Fibroblast of skin of right biceps (primary cell): Measurements from ENCODE around the gene DIO3.

Source experiments
- DNase-seq: peaks from one replicate; pipeline ENCODE4 v3.0.0-alpha.2; 2013

The DIO3 gene

DNA sequence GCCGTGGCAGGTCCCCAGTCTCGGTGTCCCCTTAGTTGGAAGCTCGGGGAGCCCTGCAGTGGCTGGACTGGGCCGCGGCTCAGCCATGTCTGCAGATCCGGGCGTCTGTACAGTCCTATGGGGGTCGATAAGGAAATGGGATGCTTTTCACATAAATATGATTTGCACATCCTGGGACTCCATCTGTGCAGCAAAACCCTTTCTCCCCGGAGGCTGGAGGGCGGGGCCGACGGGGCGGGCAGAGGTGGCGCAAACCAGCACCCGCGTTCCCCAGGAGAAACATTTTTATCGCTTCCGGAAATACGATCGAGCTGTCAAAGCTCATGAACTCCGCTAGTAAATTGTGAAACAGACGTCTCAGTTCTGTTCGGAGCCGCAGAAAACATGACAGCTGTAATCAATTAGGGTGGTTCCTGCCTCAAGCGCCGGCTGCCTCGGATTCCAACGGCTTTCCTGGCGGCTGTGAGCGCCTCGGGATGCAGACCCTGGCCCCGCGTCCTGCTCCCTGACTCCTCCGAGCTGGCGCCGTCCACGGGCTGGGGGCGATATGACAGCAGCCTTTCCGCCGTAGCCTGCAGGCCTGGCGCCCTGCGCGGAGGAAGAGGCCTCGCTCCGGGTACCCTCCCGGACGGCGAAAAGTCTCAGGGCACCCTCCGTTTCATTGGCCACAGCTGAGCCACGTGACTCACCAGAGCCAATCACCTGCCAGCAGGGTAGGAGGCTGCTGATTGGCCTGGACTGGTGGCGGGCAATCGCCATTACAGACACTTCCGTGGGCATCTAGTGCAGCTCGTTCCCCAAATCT lies 23.0 kb downstream of the DIO3 start:
- DNase-seq: peak; percentile 86

DNA sequence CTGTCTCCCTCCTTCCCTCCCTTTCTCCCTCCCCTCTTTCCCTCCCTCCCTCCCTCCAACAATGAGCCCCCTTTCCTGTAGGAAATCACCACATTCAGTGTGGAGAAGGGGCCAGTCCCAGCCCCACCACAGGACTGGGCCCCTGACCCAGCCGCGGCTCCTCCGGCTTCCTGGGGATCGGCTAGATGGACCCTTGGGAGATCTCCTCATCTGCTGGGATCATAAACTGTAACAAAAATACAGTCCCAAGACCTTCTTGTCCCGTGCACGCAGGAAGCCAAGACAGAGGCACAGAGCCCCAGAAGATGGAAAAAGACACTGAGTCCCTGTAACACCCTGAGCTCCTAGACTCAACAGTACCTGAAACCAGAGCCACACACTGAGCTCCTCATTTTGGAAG lies 23.9 kb downstream of the DIO3 start:
- no peak for DNase-seq

DNA sequence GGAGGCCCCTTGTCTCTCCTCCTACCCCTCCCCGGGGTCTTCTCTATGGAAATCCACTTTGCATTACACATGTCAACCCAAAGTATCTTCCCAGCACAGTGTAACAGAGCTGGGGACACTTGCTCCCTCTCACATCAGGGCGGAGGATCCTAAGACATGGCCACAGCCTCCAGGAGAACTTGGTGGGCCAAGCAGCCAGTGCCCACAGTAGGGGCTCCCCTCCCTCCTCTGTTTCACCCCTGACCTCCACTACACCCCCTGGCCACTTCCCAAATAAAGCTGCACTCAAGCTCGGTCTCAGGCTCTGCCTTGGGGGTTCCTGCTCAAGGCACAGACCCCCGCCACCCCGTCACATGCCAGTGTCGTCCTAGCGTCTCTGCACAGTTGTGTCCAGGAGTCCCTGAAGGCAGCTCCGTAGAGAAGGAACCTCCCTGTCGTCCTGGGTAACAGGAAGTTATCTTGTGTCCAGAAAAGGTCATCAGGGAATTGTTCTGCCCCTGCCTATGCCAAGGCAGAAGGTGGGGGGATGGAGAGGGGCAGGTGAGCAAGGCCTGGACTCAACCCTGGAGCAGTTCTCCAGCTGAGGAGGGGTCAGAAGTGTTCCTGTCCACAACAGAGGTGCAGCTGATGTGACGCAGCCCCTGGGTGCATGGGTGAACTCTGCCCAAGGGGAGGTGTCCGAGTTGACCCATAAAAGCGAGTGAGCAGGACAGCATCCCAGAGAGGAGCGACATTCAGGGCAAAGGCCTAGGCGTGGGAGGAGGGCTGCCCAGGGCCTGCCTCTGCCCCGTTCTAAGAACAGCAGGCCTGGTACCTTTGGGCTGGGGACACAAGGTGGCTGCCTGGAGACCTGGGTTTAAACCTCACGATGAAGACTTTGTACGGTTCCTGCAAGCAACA lies 25.5 kb downstream of the DIO3 start:
- DNase-seq: no peak

DNA sequence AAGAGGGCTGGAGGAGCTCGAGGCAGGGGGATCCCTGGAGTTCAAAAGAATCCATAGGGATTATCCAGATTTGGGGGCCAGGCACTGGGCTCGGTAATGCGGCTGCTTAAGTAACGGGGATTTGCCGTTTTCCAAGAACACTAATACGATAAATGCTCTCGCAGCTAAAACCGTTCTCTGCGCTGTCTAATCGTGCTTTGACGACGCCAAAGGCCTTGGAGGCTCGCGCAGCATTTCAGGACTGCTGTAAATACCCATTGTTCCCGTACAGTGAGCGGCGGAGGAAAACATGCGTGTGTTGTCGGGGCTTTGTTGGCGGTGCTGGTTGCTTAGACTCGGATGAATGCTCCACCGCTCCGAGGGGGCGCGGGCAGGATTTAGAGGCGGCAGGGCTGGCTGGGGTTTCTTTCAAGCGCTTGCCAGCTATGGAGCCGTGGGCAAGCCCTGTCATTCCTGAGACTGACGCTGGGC lies 26.2 kb downstream of the DIO3 start:
- DNase-seq: no peak

DNA sequence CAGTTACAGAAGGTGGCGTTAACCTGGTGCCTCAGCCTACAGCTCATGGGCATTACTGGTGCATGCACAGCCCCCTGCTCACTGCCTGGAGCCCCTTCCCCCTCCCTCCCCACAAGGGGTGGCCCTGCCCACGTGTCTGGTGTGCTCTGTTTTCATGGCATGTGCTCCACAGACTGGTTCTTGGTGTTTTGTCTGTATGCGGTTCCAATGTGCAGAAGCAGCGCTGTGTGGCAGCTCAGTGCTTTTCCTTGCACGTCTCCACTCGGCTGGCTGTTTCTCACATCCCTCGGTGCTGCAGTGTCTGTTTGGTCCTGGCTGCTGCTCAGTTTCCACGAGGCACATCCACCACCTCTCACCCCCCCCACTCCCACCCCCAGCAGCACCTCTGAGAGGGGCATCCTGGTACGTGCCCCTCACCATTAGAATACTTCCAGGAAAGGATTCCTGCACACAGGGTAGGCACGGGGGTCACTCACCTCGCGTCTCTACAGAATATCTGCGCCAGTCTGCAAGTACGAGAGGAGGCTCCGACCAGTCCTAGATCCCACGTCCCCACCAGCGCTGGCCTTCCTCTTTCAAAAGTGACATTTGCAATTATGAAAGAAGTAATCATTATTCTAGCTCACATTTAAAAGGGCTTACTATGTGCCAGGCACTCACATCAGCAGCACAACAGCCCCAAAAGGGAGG lies 27.1 kb downstream of the DIO3 start:
- no peak for DNase-seq

DNA sequence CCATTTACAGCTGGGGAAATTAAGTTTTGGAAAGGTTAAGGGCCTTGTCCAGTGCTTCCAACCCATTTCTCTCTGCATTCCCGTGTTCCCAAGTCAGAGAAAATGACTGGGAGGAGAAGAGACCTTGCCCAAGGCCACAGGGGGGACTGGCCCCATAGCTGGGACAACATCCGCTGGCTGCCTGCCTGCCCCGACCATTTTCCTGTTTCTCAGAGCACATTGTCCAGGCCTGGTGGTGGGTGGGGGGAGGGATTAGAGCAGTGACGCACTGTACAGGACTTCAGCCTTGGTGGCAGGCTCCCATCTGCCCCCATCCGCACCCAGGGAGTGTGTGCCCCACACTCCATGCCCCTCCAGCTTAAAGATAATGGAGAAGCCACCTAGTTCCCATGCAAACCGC lies 27.7 kb downstream of the DIO3 start:
- peak; percentile 24 for DNase-seq

DNA sequence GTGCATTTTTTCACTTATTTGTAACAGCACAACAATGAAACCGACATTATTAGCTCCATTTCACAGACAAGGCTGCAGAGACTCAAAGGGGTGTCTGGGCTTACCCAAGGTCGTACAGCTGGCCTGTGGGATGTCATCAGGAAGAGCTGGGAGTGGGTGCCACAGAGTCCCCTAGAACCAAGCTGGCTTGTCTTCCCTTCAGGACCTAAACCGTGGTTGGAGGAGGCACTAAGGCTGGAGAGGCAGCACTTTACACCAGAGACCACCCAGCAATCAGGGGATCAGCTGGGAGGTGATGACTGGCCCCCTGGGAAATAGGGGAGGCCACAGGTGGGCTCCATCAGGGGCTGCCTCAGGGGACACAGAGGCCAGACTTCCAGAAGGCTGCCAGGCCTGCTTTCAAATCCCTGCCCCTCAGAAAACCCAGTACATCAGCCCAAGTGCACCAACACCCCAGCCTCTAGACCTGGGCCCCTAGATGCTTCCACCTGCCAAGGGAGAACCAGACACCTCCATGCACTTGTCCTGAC lies 28.3 kb downstream of the DIO3 start:
- no peak for DNase-seq

DNA sequence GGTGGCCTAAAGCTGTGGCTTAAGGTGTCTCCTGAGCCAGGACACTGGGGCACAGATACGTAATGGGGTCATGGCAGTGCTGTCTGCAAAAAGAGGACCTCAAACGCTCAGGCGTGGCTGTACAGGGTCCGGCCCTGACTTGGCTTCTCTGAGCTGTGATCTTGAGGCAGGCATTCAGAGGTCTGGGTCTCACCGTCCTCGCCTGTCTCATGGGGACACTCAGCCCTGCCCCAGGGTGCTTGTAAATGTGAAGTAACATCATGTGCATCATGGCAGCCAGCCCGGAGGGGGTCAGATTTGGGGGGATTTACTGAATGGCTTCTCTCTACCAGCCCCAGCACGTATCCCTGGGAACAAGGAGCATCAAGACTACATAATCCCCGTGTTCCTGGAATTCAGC lies 28.8 kb downstream of the DIO3 start:
- no peak for DNase-seq

DNA sequence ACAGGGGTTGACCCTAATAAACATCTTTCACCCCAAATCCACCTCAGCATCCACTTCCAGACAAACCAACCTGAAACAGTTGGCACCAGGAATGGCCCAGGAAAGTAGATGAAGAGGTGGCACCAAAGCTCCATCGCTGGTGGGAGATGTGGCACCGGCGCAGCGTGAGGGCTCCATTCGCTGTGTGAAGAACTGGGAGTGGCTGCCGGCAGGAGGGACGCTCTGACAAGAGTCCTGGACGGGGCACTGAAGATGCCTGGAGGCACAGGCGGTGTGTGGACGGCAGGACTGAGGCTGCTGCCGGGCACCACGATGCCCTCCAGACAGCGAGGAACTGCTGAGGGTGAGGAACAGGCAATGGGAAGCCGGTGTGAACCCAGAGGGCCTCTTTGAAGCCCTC lies 29.3 kb downstream of the DIO3 start:
- no peak for DNase-seq

DNA sequence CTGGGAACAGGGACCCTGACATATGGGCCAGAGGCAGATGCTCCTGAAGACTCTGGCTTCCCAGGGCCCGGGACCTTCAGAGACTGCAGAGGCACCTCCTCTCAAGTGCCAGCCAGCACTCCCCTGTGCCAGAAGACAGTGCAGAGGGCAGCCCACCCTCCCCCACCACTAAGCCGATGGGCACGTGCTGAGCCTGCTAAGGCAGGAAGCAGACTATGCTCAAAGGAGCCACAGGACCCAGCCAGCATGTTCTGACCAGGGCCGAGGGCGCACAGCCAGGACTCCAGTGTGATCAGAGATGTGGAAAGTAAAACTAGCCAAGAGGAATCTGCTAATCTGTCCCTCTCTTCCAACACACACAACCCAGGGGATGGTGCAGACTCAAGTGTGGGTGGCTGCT lies 29.8 kb downstream of the DIO3 start:
- DNase-seq: no peak

DNA sequence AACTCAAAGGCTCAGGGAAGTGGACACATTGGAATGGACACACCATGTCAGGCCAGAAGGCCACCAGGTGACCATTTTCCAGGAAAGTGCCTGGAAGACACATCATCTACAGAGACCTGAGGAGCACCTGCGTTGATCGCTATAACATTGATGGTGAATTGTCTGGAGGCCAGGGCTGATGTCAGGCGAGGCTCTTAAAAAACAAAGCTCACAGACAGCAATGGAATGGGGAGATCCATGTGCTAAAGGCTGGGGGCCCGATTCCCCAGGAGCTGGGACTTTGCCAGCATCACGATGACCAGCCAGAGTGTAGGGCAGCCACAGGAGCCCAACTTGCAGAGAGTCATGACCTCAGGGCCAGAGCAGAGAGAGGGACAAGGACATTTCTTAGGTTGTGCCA lies 30.3 kb downstream of the DIO3 start:
- DNase-seq: no peak

DNA sequence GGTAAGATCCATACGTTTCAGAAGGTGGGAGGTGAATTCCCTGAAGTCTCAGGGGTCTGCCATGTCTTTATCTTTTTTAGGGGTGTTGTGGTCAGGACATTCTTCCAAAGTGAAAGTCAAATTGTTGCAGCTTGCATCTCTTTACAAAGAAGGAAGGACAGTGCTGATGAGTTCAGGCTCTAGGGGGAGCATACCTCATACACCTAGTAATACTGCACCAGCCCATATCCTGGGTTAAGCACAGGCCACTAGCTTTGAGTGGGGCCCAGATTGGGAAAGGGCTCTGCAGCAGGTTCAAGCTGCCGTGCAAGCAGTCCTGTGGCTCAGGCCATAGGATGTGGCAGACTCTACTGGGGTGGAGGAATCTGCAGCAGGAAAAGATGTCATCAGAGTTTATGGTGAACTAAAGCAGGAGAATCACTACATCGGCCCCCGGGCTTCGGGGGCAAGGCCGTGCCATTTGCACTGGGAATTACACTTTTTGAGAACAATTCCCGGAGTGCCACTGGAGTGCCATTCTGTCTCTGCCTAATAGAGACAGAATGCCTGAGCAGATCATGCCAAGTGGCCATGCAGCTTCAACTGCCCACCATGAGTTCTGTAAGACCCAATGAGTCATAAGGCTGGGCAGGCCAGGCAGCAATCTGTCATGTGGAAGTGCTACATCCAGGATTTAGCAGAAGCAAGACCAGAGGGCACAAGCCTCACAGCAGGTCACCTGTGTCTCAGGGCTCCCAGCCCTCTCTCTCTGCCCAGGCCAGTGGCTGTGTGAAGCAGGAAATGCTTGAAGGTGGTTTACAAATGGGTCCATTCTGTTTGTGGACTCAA lies 32.3 kb downstream of the DIO3 start:
- DNase-seq: no peak

DNA sequence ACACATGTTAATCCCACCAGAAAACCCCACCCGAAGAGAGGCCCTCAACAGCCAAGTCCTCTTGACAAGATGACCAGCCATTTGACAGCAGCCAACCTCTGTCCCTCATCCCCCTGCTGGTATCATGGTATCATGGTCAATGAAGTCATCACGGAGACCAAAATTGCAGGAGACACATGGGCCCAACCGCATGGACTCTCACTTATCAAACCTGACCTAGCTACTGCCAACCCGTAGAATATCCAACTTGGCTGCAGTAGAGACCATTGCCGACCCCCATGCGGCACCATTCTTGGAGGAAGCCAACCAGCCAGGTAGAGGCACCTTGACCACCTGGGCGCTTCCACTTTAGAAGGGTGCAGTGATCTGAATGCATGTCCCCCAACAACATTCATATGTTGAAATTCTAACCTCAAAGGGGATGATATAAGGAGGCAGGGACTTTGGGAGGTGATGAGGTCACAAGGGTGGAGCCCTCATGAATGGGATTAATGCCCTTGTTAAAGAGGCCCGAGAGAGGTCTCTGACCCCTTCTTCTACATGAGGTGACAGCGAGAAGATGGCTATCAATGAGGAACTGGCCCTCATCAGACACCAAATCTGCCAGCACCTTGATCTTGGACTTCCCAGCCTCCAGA lies 33.3 kb downstream of the DIO3 start:
- DNase-seq: no peak

DNA sequence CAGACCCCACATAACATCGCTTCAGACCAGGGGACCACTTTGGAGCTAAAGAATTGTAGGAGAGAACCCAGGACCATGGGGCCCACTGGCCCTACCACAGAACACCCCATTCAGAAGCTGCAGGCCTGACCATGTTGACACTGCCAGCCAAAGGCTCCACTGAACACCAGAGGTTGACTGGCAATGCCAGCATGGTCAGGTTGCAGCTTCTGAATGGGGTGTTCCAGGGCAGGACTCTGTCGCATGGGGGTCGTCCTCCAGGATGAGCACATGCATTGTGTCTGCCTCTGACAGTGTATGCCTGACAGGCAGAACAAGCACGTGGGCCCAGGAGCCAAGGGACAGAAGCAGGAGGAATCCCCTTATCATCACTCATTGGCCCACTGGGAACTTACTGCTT lies 34.1 kb downstream of the DIO3 start:
- no peak for DNase-seq

DNA sequence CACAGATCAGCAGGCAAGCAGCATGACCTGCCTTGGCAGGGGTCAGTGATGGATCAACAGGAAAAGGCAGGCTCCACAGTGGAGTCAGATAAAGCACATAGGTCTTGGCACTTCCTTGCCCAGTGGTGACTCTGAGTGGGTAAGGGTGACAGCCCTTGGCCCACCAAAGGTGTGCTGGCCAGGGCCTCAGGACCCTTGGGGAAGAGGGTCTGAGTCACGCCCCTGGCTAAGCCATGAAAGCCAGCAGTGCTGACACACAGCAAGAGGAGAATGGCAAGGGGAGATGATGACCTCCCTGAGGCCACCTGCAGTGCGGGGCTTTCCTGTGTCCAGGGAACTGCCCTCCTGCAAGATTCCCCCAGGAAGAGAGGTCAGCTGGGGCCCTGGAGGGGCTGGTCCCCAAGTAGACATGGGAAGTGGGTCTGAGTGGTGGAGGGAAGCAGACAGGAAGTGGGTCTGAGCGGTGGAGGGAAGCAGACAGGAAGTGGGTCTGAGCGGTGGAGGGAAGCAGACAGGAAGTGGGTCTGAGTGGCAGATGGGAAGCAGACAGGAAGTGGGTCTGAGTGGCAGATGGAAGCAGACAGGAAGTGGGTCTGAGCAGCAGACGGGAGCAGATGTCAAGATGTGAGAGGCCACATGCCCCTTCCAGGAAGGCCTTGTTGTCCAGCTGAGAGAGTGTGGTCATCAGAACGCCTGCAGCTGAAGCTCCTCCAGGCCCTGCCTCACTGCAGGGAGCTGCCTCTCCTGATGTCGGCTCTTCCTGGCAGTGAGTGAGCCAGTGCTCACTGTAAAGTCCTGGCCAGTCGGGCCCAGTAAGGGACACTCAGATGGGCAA lies 34.8 kb downstream of the DIO3 start:
- DNase-seq: no peak

DNA sequence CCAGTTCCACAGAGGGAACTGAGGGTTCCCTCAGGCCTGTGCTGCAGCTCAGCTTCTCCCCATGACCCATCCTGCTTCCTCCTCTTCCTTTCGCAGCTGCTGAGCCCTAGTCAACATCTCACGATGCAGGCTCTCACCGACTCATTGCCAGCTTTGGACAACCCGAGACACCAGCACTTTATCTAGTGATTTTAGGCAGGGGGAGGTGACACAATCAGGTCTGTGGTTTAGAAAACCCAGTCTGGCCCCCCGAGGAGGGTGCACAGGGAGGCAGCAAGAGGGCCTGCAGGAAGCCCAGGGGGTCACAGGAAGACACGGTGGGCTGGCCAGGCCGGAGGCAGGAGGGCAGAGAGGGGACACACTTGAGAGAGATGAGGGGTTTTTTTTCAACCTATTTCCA lies 35.4 kb downstream of the DIO3 start:
- DNase-seq: no peak

DNA sequence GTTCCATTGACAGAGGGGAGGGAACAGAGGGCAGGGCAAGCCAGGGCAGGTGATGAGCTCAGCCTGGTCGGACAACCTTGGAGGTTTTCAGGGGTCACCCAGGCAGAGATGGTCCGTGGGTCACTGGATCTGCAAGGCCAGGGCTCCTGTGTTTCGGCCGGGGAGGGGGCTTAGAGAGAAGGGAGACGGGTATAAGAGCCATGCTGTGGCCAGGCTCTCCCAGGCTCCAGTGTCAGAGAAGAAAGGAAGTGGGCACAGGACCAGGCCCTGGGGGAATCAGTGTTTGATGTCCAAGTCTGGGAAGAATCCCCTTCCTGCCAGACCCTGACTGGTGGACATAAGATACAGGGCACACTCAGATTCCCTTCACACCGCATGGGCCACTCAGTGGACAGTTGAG lies 36.9 kb downstream of the DIO3 start:
- DNase-seq: no peak

DNA sequence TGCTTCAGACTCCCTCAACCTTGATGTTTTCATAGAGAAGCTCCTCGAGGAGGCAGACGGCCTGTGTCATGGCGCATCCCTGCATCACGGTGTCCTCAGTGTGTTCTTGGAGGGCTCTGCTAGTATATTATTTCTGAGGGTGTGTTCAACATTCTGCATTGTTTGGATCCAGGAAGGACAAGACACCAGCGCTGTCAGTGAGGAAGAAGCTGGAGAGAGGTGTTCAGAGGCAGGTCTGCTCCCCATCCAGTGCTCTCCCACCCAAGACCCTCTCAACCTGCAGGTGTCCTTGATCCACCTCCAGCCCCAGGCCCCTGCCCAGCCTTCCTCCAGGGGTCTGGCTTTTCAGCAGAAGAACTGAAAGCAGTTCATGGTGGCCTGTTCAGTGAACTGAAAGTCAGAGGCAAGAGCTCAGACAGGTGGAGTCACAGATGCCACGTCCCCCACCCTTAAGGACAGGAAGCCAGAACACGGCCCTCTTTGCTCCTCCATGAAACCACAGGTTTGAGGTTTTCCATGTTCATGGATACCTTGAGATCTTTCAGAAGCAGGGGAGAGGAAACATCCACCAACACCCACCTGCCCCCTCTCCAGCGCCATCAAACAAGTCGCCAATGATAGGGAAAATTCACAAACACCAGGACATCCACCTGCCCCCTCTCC lies 37.4 kb downstream of the DIO3 start:
- no peak for DNase-seq

DNA sequence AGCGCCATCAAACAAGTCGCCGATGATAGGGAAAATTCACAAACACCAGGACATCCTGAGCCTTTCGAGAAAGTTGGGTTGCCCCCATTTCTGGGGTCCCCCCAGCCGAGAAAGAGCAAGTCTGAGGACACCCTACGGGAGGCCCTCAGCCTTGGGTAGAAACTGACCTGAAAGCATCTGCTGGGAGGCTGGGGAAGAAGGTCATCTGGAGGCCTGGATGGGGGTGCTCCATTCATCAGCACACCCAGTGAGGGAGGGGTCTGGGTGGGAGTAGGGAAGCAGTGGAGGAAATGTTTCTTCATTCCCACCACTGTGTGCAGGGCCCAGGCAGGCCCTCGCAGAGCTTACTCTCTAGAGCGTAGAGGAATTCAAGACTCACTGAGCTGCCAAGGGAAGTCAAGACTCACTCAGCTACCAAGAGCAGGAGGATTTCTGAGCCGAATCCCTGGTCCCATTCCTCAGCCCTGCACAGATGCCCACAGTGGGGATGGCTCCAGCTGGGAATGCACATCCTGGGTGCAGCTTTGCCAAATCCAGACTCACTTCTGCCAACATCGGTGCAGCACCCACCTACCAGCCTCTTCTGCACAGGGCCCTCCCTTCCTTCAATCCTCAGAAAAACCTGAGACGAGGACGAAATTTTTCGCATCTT lies 38.1 kb downstream of the DIO3 start:
- DNase-seq: no peak
